Hair follicular keratinocyte (primary cell): ENCODE results near the gene EIF4E2. TPM values are rescaled to one million over a fixed set of nuclear protein-coding genes. Genes with fewer than 3 reads are reported as not detected.

Experiments
- total RNA-seq: library from RNA; depleted of rRNA; stranded (reverse); fragments of >200 nt; gene quantifications from 2 replicates; pipeline ENCODE4 v1.2.3, GENCODE V29; 2015

EIF4E2 gene, protein sequence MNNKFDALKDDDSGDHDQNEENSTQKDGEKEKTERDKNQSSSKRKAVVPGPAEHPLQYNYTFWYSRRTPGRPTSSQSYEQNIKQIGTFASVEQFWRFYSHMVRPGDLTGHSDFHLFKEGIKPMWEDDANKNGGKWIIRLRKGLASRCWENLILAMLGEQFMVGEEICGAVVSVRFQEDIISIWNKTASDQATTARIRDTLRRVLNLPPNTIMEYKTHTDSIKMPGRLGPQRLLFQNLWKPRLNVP
- total RNA-seq = 65.3 and 82.2 TPM in 2 replicates

GRCh38 chr2:232550354-232551249, at the start of gene EIF4E2, which contains the start of gene TIGD1:
Gene EIF4E2, plus strand, starts transcription at chr2:232550689. Its CDS starts 36 bp downstream, at chr2:232550725.
Gene TIGD1, minus strand, starts transcription at chr2:232550557. Its CDS starts 675 bp downstream, at chr2:232549882.

DNA sequence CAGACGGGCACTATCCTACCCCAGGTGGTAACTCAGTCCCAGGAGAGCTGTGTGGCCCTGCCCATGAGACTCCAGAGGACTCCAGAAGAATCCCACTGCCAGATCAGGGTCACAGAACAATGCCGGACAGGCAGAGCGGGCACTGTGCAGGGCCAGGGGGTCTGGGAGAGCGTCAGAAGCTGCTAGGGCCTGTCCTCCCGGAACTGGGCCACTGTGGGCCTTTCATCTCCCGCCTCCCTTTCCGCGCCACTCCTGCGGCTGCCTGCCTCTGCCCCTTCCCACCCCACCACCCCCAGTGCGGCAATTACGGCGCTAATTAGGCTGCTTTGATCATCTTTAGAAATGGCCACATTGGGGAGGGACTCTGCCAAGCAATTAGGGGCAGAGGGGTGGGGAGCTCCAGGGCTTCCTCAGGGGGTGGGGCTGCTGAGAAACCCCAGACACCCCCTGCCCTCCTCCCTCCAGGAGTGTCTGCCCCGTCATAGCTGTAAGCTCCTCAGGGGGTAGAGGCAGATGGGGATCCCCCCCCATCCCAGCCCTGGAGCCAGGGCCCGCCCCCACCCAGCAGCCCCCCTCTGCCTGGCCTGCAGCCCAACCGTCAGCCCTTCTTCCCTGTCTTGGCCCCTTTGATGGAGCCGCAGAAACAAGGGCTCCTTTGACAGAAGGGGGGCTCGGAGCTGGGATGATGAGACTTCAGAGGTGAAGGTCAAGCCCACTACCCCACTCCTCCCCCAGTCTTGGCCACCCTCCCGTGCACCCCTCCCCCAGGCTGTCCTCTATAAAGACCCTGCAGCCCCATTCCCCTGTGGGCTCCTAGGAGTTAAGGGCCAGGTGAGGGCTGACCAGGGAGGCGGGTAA, 30.7 kb upstream of the EIF4E2 start, which contains the start of gene PRSS56:
PRSS56 (plus strand) TSS at position 808 of the 858 bp plus-strand sequence. CDS start 211 bp downstream, outside the sequence.

GRCh38 chr2:232525791-232526371, 24.6 kb upstream of the EIF4E2 start, which contains the start of gene CHRND:
Gene CHRND, plus strand, starts transcription at chr2:232526160. Its CDS starts 56 bp downstream, at chr2:232526216.

GRCh38 chr2:232539298-232540231, 10.9 kb upstream of the EIF4E2 start, which contains the start of gene CHRNG:
Gene CHRNG, plus strand, starts transcription at chr2:232539692. Its CDS starts 56 bp downstream, at chr2:232539748.

Other genes with a start within 250 kb of the EIF4E2 start
- not detected in 2 replicates for gene ALPP, start 171.9 kb upstream of the EIF4E2 start, total RNA-seq
- not detected in 2 replicates for gene ALPG, start 143.8 kb upstream of the EIF4E2 start, total RNA-seq
- gene ALPI, start 94.5 kb upstream of the EIF4E2 start, total RNA-seq = not detected in 2 replicates
- not detected in 2 replicates for gene ECEL1, start 62.9 kb upstream of the EIF4E2 start, total RNA-seq
- gene PRSS56, start 30.3 kb upstream of the EIF4E2 start, total RNA-seq = not detected in 2 replicates
- gene CHRND, start 24.5 kb upstream of the EIF4E2 start, total RNA-seq = not detected in 2 replicates
- not detected in 2 replicates for gene CHRNG, start 11.0 kb upstream of the EIF4E2 start, total RNA-seq
- 0.70 and 1.9 TPM in 2 replicates for gene TIGD1, start 132 bp upstream of the EIF4E2 start, total RNA-seq
- gene EFHD1, start 82.9 kb downstream of the EIF4E2 start, total RNA-seq = not detected in 2 replicates
- 22.8 and 26.4 TPM in 2 replicates for gene GIGYF2, start 146.6 kb downstream of the EIF4E2 start, total RNA-seq
- gene KCNJ13, start 225.9 kb downstream of the EIF4E2 start, total RNA-seq = not detected in 2 replicates